Loucy (cell line): ENCODE results near the gene SOAT2.

Source experiments
- H2AFZ ChIP-seq: fragments of 200-600 bp; sonication (generic); 2 replicates; pipeline ENCODE4 v1.6.0; 2016; ENCODE audit warnings: antibody characterized with exemption, mild to moderate bottlenecking, low read length, moderate library complexity
- H3F3A ChIP-seq: fragments of 200-600 bp; 2 replicates; pipeline ENCODE4 v1.6.0; 2016; ENCODE audit warnings: antibody characterized with exemption, low read depth, mild to moderate bottlenecking
- H3K27me3 ChIP-seq: fragments of 200-600 bp; sonication (generic); 2 replicates; pipeline ENCODE4 v1.6.1; 2014; ENCODE audit warnings: low read length, mild to moderate bottlenecking; ENCODE audit not compliant: insufficient read depth, poor library complexity, severe bottlenecking
- H3K36me3 ChIP-seq: fragments of 200-600 bp; sonication (generic); 2 replicates; pipeline ENCODE4 v1.6.1; 2016; ENCODE audit warnings: low read length; ENCODE audit not compliant: insufficient read depth
- H3K4me1 ChIP-seq: fragments of 200-600 bp; sonication (generic); 2 replicates; pipeline ENCODE4 v1.5.1; 2014; ENCODE audit warnings: low read length, mild to moderate bottlenecking; ENCODE audit not compliant: insufficient read depth, poor library complexity, severe bottlenecking
- H3K4me2 ChIP-seq: fragments of 200-600 bp; sonication (generic); 2 replicates; pipeline ENCODE4 v1.6.0; 2014; ENCODE audit warnings: antibody characterized with exemption, low read length, low read depth, mild to moderate bottlenecking; ENCODE audit not compliant: poor library complexity, severe bottlenecking
- H3K4me3 ChIP-seq: fragments of 200-600 bp; sonication (generic); 2 replicates; pipeline ENCODE4 v1.5.1; 2014; ENCODE audit warnings: low read length, mild to moderate bottlenecking, mixed read lengths; ENCODE audit not compliant: poor library complexity, severe bottlenecking
- H3K79me2 ChIP-seq: fragments of 200-600 bp; sonication (generic); 2 replicates; pipeline ENCODE4 v1.6.1; 2014; ENCODE audit warnings: low read length; ENCODE audit not compliant: insufficient read depth
- H3K9ac ChIP-seq: fragments of 200-600 bp; sonication (generic); 2 replicates; pipeline ENCODE4 v1.6.0; 2014; ENCODE audit warnings: mild to moderate bottlenecking, low read depth, low read length, moderate library complexity; ENCODE audit not compliant: poor library complexity, severe bottlenecking
- H3K9me2 ChIP-seq: fragments of 200-600 bp; sonication (generic); replicated peaks from 2 replicates; pipeline ENCODE4 v1.6.1; 2016; ENCODE audit warnings: low read depth, low read length, mixed read lengths
- H3K9me3 ChIP-seq: fragments of 200-600 bp; sonication (generic); 2 replicates; pipeline ENCODE4 v1.6.1; 2014; ENCODE audit warnings: mild to moderate bottlenecking, antibody characterized with exemption, low read length, low read depth; ENCODE audit not compliant: insufficient read depth
- H4K20me1 ChIP-seq: fragments of 200-600 bp; sonication (generic); 2 replicates; pipeline ENCODE4 v1.6.0; 2014; ENCODE audit warnings: antibody characterized with exemption, low read length, mild to moderate bottlenecking; ENCODE audit not compliant: insufficient read depth, poor library complexity, severe bottlenecking
- EZH2phosphoT487 ChIP-seq: fragments of 200-600 bp; IDR thresholded peaks from 2 replicates; pipeline ENCODE4 v1.6.1; 2018; ENCODE audit warnings: antibody characterized with exemption, mild to moderate bottlenecking, moderate library complexity, borderline replicate concordance
- TF ChIP-seq, protein P1 (sequence below): fragments of 200-600 bp; sonication (generic); conservative IDR thresholded peaks from 2 replicates; pipeline ENCODE4 v1.5.1; 2014; ENCODE audit warnings: mild to moderate bottlenecking, antibody characterized with exemption, low read length

The SOAT2 gene

DNA sequence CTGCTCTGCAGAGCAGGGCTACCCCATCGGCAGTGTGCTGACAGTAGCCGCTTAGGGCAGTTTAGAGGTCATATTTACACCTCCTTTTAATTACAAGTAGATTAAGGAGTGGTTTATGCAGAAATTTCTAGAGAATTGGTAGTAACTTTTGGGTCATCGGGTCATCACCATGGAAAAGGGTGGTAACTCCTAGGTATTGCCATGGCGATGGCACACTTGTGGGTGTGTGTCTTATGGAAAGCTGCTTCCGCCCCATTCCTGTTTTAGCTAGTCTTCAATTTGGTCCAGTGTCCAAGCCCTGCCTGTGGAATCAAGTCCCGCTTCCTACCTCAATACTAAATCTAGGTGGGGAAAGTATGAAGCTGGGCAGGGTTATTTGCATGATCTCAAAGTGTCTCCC, 47.8 kb downstream of the SOAT2 start:
- H3K4me2 ChIP-seq = no peak overlapping the region

DNA sequence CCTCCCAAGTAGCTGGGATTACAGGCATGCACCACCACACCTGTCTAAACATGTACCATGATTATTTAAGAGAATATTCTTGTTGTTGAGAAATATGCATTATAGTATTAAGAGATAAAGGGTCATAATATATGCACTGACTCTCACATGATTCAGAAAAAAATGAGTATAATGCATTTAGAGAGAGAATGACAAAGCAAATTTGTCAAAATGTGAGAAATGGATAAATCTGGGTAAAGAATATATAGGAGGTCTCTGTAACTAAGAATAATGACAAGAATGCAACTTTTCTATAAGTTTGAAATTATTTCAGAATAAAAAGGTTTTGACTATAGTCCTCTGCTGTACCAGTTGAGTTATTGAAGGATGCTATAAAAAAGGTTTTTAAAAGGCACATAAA, 49.1 kb downstream of the SOAT2 start:
- Histone ChIP-seq H3K4me1 (no peaks in the 10 kb centered on the region), H2AFZ (no peak overlapping the region), H3K9me3 (no peaks in the 10 kb centered on the region), H3K4me3 (no peak overlapping the region), H3K36me3 (no peaks in the 10 kb centered on the region), H4K20me1 (no peaks in the 10 kb centered on the region), H3K9ac (no peak overlapping the region), H3K27me3 (no peaks in the 10 kb centered on the region), H3K4me2 (no peak overlapping the region), H3F3A (no peaks in the 10 kb centered on the region), H3K79me2 (no peaks in the 10 kb centered on the region), H3K9me2 (no peaks in the 10 kb centered on the region)
- no peak for TF ChIP-seq EZH2phosphoT487
- TF ChIP-seq, protein P1, sequence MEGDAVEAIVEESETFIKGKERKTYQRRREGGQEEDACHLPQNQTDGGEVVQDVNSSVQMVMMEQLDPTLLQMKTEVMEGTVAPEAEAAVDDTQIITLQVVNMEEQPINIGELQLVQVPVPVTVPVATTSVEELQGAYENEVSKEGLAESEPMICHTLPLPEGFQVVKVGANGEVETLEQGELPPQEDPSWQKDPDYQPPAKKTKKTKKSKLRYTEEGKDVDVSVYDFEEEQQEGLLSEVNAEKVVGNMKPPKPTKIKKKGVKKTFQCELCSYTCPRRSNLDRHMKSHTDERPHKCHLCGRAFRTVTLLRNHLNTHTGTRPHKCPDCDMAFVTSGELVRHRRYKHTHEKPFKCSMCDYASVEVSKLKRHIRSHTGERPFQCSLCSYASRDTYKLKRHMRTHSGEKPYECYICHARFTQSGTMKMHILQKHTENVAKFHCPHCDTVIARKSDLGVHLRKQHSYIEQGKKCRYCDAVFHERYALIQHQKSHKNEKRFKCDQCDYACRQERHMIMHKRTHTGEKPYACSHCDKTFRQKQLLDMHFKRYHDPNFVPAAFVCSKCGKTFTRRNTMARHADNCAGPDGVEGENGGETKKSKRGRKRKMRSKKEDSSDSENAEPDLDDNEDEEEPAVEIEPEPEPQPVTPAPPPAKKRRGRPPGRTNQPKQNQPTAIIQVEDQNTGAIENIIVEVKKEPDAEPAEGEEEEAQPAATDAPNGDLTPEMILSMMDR = no peak

More for the DNA sequence above, 47.8 kb downstream of the SOAT2 start:
- Histone ChIP-seq H3K36me3 (no peaks in the 10 kb centered on the region), H3K79me2 (no peaks in the 10 kb centered on the region), H3K27me3 (no peaks in the 10 kb centered on the region), H3K9me3 (no peaks in the 10 kb centered on the region), H3F3A (no peaks in the 10 kb centered on the region), H4K20me1 (no peaks in the 10 kb centered on the region), H3K9me2 (no peaks in the 10 kb centered on the region), H3K4me1 (no peaks in the 10 kb centered on the region), H2AFZ (no peak overlapping the region), H3K4me3 (no peak overlapping the region), H3K9ac (no peak overlapping the region)
- TF ChIP-seq, protein P1 = no peak
- no peak for TF ChIP-seq EZH2phosphoT487

DNA sequence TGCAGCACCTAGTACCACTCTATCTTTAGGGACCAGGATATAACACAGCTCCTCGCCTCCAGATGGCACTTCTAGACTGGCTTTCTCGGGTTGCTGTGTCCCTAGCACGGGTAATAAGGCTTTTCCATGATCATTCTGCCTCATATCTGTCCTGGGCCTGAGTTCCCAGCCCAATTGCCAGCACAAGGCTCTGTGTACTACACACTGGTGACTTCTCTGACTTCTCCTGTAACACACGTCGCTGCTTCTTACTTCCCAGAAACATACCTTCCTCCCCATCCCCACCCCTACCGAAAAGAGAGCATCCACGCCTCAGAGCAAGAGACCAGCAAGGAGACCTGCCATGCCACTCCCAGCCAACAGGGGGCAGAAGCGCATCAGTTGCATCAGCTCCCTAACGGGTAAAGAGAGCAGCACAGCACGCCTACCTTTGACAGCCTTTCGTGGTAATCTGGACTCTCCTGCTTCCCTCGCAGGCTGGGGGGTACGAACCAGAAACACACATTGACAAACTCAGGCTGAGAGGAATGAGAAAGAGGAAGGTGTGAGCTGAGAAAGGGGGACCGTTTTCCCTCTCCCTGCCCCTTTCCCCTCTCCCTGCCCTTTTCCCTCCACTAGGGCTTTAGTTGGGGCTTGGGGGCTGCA, 56.0 kb downstream of the SOAT2 start:
- TF ChIP-seq, protein P1 = peak; percentile 99
- TF ChIP-seq EZH2phosphoT487 = no peak
- Histone ChIP-seq H3K4me3 (no peak overlapping the region), H4K20me1 (no peaks in the 10 kb centered on the region), H3K9ac (peak overlapping the region; percentile 29), H3K9me2 (no peaks in the 10 kb centered on the region), H3F3A (no peaks in the 10 kb centered on the region), H3K4me1 (peaks cover 6% of the 10 kb centered on the region), H3K9me3 (no peaks in the 10 kb centered on the region), H3K36me3 (no peaks in the 10 kb centered on the region), H3K4me2 (peak overlapping the region; percentile 41), H2AFZ (peak overlapping the region; percentile 86), H3K79me2 (no peaks in the 10 kb centered on the region), H3K27me3 (no peaks in the 10 kb centered on the region)
